Common myeloid progenitor, CD34-positive (primary cell): ENCODE results near the gene METTL6.
"Not testable (repeated sequence)": the region's sequence is repeated elsewhere in the genome, so short reads cannot be mapped to it uniquely, and the experiment has no call there.

Experiments
- CTCF ChIA-PET: fragments of 350-600 bp; sonication (Branson Sonifier 250); formaldehyde crosslinking; loops from one replicate; lab custom pipeline; 2021; ENCODE audit warnings: antibody characterized with exemption; lab: Charles Lee
- POLR2A ChIA-PET: fragments of 350-600 bp; sonication (Branson Sonifier 250); formaldehyde crosslinking; loops from one replicate; lab custom pipeline; 2021; ENCODE audit warnings: antibody characterized with exemption; lab: Charles Lee
- DNase-seq, 3 donors: peaks; one replicate each; pipeline versions ENCODE4 v3.0.0 to v3.0.0-alpha.2; 2013
- H3K27ac ChIP-seq, 2 experiments: 1 replicate in 1 of 2; 2 replicates in 1 of 2; pipeline ENCODE4 v1.7.0; 2013; ENCODE audit warnings: inconsistent platforms in 2 of 2, low read length in 2 of 2, mild to moderate bottlenecking in 2 of 2, low read depth in 1 of 2, moderate library complexity in 1 of 2; ENCODE audit not compliant: severe bottlenecking in 2 of 2, insufficient read depth in 1 of 2, poor library complexity in 1 of 2
- H3K27me3 ChIP-seq, 5 experiments: replicated peaks in 2 of 5; 1 replicate in 3 of 5; 2 replicates in 2 of 5; pipeline versions ENCODE4 v1.6.1 to v1.7.0; 2013; ENCODE audit warnings: low read length in 4 of 5, mild to moderate bottlenecking in 2 of 5, moderate library complexity in 2 of 5, inconsistent platforms in 1 of 5; ENCODE audit not compliant: insufficient read depth in 5 of 5, control insufficient read depth in 4 of 5
- H3K36me3 ChIP-seq, 4 experiments: 1 replicate in 2 of 4; 2 replicates in 2 of 4; pipeline versions ENCODE4 v1.6.1 to v1.7.0; 2013; ENCODE audit warnings: low read length in 3 of 4, control low read depth in 1 of 4, mild to moderate bottlenecking in 1 of 4; ENCODE audit not compliant: control insufficient read depth in 4 of 4, insufficient read depth in 4 of 4
- H3K4me1 ChIP-seq, 4 experiments: 1 replicate in 3 of 4; 2 replicates in 1 of 4; pipeline versions ENCODE4 v1.6.1 to v1.7.1; 2013; ENCODE audit warnings: low read length in 3 of 4, mild to moderate bottlenecking in 3 of 4, control low read depth in 1 of 4, inconsistent platforms in 1 of 4, moderate library complexity in 1 of 4; ENCODE audit not compliant: control insufficient read depth in 4 of 4, insufficient read depth in 4 of 4; ENCODE audit errors: control extremely low read depth in 1 of 4
- H3K4me3 ChIP-seq, 7 experiments: 1 replicate in 4 of 7; 2 replicates in 3 of 7; pipeline versions ENCODE4 v1.5.1 to v1.7.0; 2013; ENCODE audit warnings: mild to moderate bottlenecking in 7 of 7, low read length in 6 of 7, moderate library complexity in 6 of 7, inconsistent platforms in 2 of 7, low read depth in 2 of 7, control low read depth in 1 of 7; ENCODE audit not compliant: insufficient read depth in 4 of 7, control insufficient read depth in 1 of 7; ENCODE audit errors: extremely low read depth in 1 of 7
- H3K9me3 ChIP-seq, 5 experiments: 1 replicate in 4 of 5; 2 replicates in 1 of 5; pipeline versions ENCODE4 v1.6.1 to v1.7.1; 2013; ENCODE audit warnings: low read length in 4 of 5, mild to moderate bottlenecking in 2 of 5, inconsistent platforms in 1 of 5, low read depth in 1 of 5, moderate library complexity in 1 of 5; ENCODE audit not compliant: control insufficient read depth in 4 of 5, insufficient read depth in 2 of 5; ENCODE audit errors: control extremely low read depth in 1 of 5
- WGBS: methylation state at CpG from one replicate; pipeline ENCODE4 v1.1.5; 2013; ENCODE audit not compliant: insufficient coverage; 5-methylcytosine and 5-hydroxymethylcytosine counted together

METTL6 gene

GRCh38 chr3:15393252-15393651 is 34.1 kb downstream of the METTL6 start:
- H3K27ac ChIP-seq, H3K4me3 ChIP-seq, H3K4me1 ChIP-seq, POLR2A ChIA-PET, H3K9me3 ChIP-seq, CTCF ChIA-PET, DNase-seq, H3K27me3 ChIP-seq, H3K36me3 ChIP-seq: not testable (repeated sequence)
- no CpG with 5 or more reads among the region's 2 CpGs for WGBS

- 91% methylated on average over 4 of the region's 5 CpGs for WGBS
- Histone ChIP-seq H3K27me3 (no peaks in the 10 kb centered on the region), H3K4me1 (no peaks in the 10 kb centered on the region), H3K9me3 (peaks cover 0 to 9% (median 5%) of the 10 kb centered on the region in 5 experiments), H3K4me3 (no peak overlapping the region), H3K27ac (no peak overlapping the region), H3K36me3 (no peaks in the 10 kb centered on the region)
- CTCF ChIA-PET: interaction anchor here (1.1 kb wide), 2 partner anchors 12 to 13 kb away, joined by 3 read pairs; no protein-coding TSS in a partner anchor
- DNase-seq: no peak
- POLR2A ChIA-PET: no interaction called here
These were observed 36.3 kb downstream of the METTL6 start for GRCh38 chr3:15391007-15391406.

GRCh38 chr3:15390460-15390859 is 36.9 kb downstream of the METTL6 start:
- Histone ChIP-seq H3K27ac (no peak overlapping the region), H3K9me3 (peaks cover 0 to 12% (median 7%) of the 10 kb centered on the region in 5 experiments), H3K4me3 (no peak overlapping the region), H3K36me3 (no peaks in the 10 kb centered on the region), H3K27me3 (no peaks in the 10 kb centered on the region), H3K4me1 (no peaks in the 10 kb centered on the region)
- 94% methylated on average over 4 of the region's 6 CpGs for WGBS
- DNase-seq: no peak
- ChIA-PET POLR2A (no interaction called here), CTCF (interaction anchor here (1.1 kb wide), 2 partner anchors 11 to 14 kb away, joined by 3 read pairs; no protein-coding TSS in a partner anchor)

- H3K4me3 ChIP-seq, H3K27ac ChIP-seq, H3K36me3 ChIP-seq, DNase-seq, POLR2A ChIA-PET, H3K4me1 ChIP-seq, H3K27me3 ChIP-seq: not testable (repeated sequence)
- WGBS: 94% methylated on average over 3 of the region's 3 CpGs
- peaks cover 0 to 12% (median 7%) of the 10 kb centered on the region in 5 experiments for H3K9me3 ChIP-seq
- CTCF ChIA-PET: interaction anchor here (1.6 to 2.6 kb wide), 4 partner anchors 9 to 120 kb away, joined by 4 to 9 read pairs (median 8); no protein-coding TSS in a partner anchor
These were observed 39.0 kb downstream of the METTL6 start for GRCh38 chr3:15388335-15388734.

- CTCF ChIA-PET: interaction anchor here (0.6 to 2.6 kb wide), 6 partner anchors 8 to 271 kb away, joined by 3 to 9 read pairs (median 6); no protein-coding TSS in a partner anchor
- no peak overlapping the region for H3K27ac ChIP-seq
- peaks cover 0 to 6% (median 0%) of the 10 kb centered on the region in 4 experiments for H3K4me1 ChIP-seq
These were observed 39.6 kb downstream of the METTL6 start for GRCh38 chr3:15387735-15388134.

GRCh38 chr3:15387171-15387581 is 40.2 kb downstream of the METTL6 start:
- Histone ChIP-seq H3K36me3 (no peaks in the 10 kb centered on the region), H3K27me3 (no peaks in the 10 kb centered on the region), H3K4me3 (no peak overlapping the region), H3K4me1 (peaks cover 0 to 6% (median 0%) of the 10 kb centered on the region in 4 experiments), H3K9me3 (peaks cover 0 to 12% (median 7%) of the 10 kb centered on the region in 5 experiments), H3K27ac (no peak overlapping the region)
- POLR2A ChIA-PET: interaction anchor here (0.6 kb wide), 1 partner anchor 279 kb away, joined by 4 read pairs; no protein-coding TSS in a partner anchor
- CTCF ChIA-PET: interaction anchor here (0.6 to 2.6 kb wide), 7 partner anchors 8 to 270 kb away, joined by 3 to 9 read pairs (median 4); no protein-coding TSS in a partner anchor
- no peak for DNase-seq
- 100% methylated on average over 1 of the region's 1 CpG for WGBS

More at GRCh38 chr3:15387735-15388134, 39.6 kb downstream of the METTL6 start:
- Histone ChIP-seq H3K4me3 (no peak overlapping the region), H3K9me3 (peaks cover 0 to 12% (median 7%) of the 10 kb centered on the region in 5 experiments), H3K36me3 (no peaks in the 10 kb centered on the region), H3K27me3 (no peaks in the 10 kb centered on the region)
- POLR2A ChIA-PET: no interaction called here
- DNase-seq: no peak
- WGBS: 90% methylated on average over 2 of the region's 3 CpGs

- peaks cover 0 to 12% (median 7%) of the 10 kb centered on the region in 5 experiments for H3K9me3 ChIP-seq
- ChIA-PET POLR2A (interaction anchor here (0.6 kb wide), 1 partner anchor 278 kb away, joined by 4 read pairs; no protein-coding TSS in a partner anchor), CTCF (interaction anchor here (1.5 to 3.5 kb wide), 4 partner anchors 18 to 121 kb away, joined by 4 to 17 read pairs (median 8); no protein-coding TSS in a partner anchor)
- 92% methylated on average over 3 of the region's 5 CpGs for WGBS
- not testable (repeated sequence) for H3K4me1 ChIP-seq, DNase-seq, H3K36me3 ChIP-seq, H3K27me3 ChIP-seq, H3K27ac ChIP-seq, H3K4me3 ChIP-seq
These were observed 40.7 kb downstream of the METTL6 start for GRCh38 chr3:15386654-15386955.
